Measurements from ENCODE around the gene CLK4.

The CLK4 gene

DNA sequence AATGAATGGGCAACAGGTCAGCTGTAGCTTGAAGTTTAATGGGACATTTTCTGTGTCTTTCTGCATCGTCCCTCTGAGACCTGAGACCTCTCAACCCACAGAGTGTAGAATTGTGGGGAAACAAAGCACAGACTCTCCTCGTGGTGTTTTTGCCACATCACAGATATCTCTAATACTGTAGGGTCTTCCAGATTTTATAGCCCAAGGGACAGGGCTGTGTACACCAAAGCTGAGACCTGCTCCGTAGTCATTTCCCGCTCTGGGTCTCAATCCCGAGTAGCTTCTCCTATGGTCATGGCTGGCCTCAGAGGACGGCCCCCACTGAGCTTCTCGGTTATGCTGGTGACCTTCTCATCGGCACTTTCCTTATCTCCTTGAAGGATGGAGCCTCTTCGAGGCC, 14.9 kb upstream of the CLK4 start:
- no peak overlapping the region for H3K4me3 ChIP-seq (ENCODE audit: low read depth, low read length, poor library complexity, severe bottlenecking)
- no peaks in the 10 kb centered on the region for H3K9me3 ChIP-seq (ENCODE audit: low read length)
- no peaks in the 10 kb centered on the region for H3K27me3 ChIP-seq (ENCODE audit: insufficient read depth, low read length)
- H3K36me3 ChIP-seq (ENCODE audit: insufficient read depth, low read length) = no peaks in the 10 kb centered on the region
- H2AFZ ChIP-seq (ENCODE audit: low read length) = no peak overlapping the region
- no peaks in the 10 kb centered on the region for H3K79me2 ChIP-seq (ENCODE audit: insufficient read depth, low read length)
- H3K9me2 ChIP-seq (ENCODE audit: low read depth, low read length) = no peaks in the 10 kb centered on the region
- H3K4me2 ChIP-seq (ENCODE audit: low read length) = no peak overlapping the region
- no peaks in the 10 kb centered on the region for H3F3A ChIP-seq (ENCODE audit: insufficient read depth, low read length)
- H3K9ac ChIP-seq (ENCODE audit: low read length) = no peak overlapping the region
- H4K20me1 ChIP-seq (ENCODE audit: insufficient read depth, low read length) = no peaks in the 10 kb centered on the region
- no peaks in the 10 kb centered on the region for H3K4me1 ChIP-seq (ENCODE audit: insufficient read depth, low read length, severe bottlenecking)
- no peak overlapping the region for H3K27ac ChIP-seq (ENCODE audit: low read depth, low read length, poor library complexity, severe bottlenecking)
- TF ChIP-seq CTCF (IDR thresholded peaks at IDR 0.05; ENCODE audit: low read length) (no peak), EZH2 (IDR thresholded peaks at IDR 0.05; ENCODE audit: borderline replicate concordance, low read length) (no peak)

DNA sequence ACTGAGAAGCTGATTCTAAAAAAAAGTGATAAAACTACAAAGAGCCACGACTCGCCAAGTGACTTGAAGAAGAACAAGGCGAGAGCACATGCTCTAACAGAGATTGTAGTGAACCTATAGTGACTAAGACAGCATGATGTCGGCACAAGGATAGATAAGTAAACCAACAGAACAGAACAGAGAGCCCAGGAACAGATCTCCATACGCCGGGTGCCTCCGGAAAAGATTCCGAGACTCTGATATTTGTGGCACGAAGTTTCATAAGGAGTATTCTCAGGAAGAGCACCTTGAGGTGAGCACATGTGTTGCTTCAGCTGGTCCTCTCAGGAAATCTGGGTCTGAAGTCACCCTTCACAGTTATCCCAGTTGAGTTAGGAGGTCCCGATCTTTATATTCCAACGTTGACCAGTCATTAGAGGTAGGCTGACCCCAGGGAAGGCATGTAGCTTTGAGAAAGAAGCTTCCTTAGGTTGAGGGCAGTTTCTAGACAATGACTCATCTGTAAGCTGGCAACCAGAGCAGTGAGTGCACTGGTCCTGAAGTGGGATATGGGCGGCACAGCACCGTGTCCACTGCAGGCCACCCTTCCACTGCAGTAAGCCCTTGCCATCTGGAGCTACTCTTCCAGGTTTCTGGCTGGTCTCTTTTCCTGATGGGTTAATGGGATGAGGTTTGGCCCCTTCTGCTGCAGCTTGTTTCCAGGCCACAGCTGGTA, 13.6 kb upstream of the CLK4 start:
- no peak for TF ChIP-seq CTCF (IDR thresholded peaks at IDR 0.05; ENCODE audit: low read length)
- TF ChIP-seq EZH2 (IDR thresholded peaks at IDR 0.05; ENCODE audit: borderline replicate concordance, low read length) = no peak
- H4K20me1 ChIP-seq (ENCODE audit: insufficient read depth, low read length) = no peaks in the 10 kb centered on the region
- no peak overlapping the region for H3K9ac ChIP-seq (ENCODE audit: low read length)
- no peak overlapping the region for H3K27ac ChIP-seq (ENCODE audit: low read depth, low read length, poor library complexity, severe bottlenecking)
- H3K9me3 ChIP-seq (ENCODE audit: low read length) = no peaks in the 10 kb centered on the region
- no peaks in the 10 kb centered on the region for H3F3A ChIP-seq (ENCODE audit: insufficient read depth, low read length)
- no peaks in the 10 kb centered on the region for H3K9me2 ChIP-seq (ENCODE audit: low read depth, low read length)
- H3K4me3 ChIP-seq (ENCODE audit: low read depth, low read length, poor library complexity, severe bottlenecking) = no peak overlapping the region
- H2AFZ ChIP-seq (ENCODE audit: low read length) = no peak overlapping the region
- H3K27me3 ChIP-seq (ENCODE audit: insufficient read depth, low read length) = no peaks in the 10 kb centered on the region
- no peaks in the 10 kb centered on the region for H3K4me1 ChIP-seq (ENCODE audit: insufficient read depth, low read length, severe bottlenecking)
- no peaks in the 10 kb centered on the region for H3K79me2 ChIP-seq (ENCODE audit: insufficient read depth, low read length)
- no peak overlapping the region for H3K4me2 ChIP-seq (ENCODE audit: low read length)
- no peaks in the 10 kb centered on the region for H3K36me3 ChIP-seq (ENCODE audit: insufficient read depth, low read length)

GRCh38 chr5:178637356-178638074, 10.7 kb upstream of the CLK4 start:
- H3K4me2 ChIP-seq (ENCODE audit: low read length) = no peak overlapping the region
- H3K4me3 ChIP-seq (ENCODE audit: low read depth, low read length, poor library complexity, severe bottlenecking) = no peak overlapping the region
- H3K9ac ChIP-seq (ENCODE audit: low read length) = no peak overlapping the region

More at GRCh38 chr5:178637356-178638074, 10.7 kb upstream of the CLK4 start:
- TF ChIP-seq CTCF (IDR thresholded peaks at IDR 0.05; ENCODE audit: low read length) (no peak), EZH2 (IDR thresholded peaks at IDR 0.05; ENCODE audit: borderline replicate concordance, low read length) (no peak)
- H3K79me2 ChIP-seq (ENCODE audit: insufficient read depth, low read length) = no peaks in the 10 kb centered on the region
- H3F3A ChIP-seq (ENCODE audit: insufficient read depth, low read length) = no peaks in the 10 kb centered on the region
- no peak overlapping the region for H3K27ac ChIP-seq (ENCODE audit: low read depth, low read length, poor library complexity, severe bottlenecking)
- no peaks in the 10 kb centered on the region for H3K36me3 ChIP-seq (ENCODE audit: insufficient read depth, low read length)
- H2AFZ ChIP-seq (ENCODE audit: low read length) = no peak overlapping the region
- H4K20me1 ChIP-seq (ENCODE audit: insufficient read depth, low read length) = no peaks in the 10 kb centered on the region
- no peaks in the 10 kb centered on the region for H3K9me2 ChIP-seq (ENCODE audit: low read depth, low read length)
- H3K27me3 ChIP-seq (ENCODE audit: insufficient read depth, low read length) = peaks cover under 1% of the 10 kb centered on the region; the same call in 1 of the 2 replicates
- H3K9me3 ChIP-seq (ENCODE audit: low read length) = no peaks in the 10 kb centered on the region
- H3K4me1 ChIP-seq (ENCODE audit: insufficient read depth, low read length, severe bottlenecking) = no peaks in the 10 kb centered on the region
